ENCODE data around the gene PPP1R3G. TPM values are rescaled to one million over a fixed set of nuclear protein-coding genes. Genes with fewer than 3 reads are reported as not detected.

The PPP1R3G gene
- total RNA-seq, 1 experiment from 2014 or later: 0.44 TPM

DNA sequence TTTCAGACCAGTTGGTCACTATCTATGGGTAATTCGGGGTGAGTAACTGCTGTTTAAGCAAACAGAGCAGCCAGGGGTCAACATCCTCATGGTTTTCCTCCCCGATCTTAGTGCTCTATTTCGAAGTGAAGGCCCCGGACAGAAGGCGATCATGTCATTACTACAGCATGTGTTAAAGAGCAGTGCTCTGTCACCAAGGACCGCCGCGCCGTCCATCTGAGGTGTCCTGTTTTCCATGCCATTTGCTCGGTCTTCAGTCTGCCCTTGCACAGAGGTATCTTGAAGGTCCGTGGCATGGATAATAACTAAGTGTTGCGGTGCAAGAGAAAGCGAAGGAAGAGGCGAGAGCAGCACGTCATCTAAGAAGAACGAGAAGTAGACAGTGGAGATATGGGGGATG, 25.1 kb downstream of the PPP1R3G start:
- ATAC-seq: no peak
- CTCF ChIA-PET: no interaction called here

DNA sequence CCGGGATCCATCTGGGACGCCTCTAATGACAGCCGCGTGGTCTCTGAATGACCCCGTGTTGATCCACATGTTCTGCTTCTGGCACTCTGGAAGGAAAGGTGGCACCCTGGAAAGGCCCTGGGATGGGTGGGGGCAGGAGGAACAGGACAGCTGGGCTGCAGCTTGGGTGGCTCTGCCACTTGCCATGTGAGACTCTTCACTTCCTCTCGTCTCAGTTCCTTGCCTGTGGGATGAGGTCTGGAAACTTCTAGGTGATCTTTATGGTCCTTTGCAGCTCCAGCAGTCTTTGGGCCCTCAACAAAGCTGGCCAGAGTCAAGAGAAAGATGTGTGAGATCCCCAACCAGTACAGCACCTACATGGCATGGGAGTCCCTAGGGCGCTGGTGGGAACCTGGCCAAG, 26.5 kb downstream of the PPP1R3G start:
- H3K27ac ChIP-seq (ENCODE audit: low read length): no peak overlapping the region
- H3K4me3 ChIP-seq (ENCODE audit: low read depth in 2 of 2, low read length in 2 of 2): no peak overlapping the region
- no peaks in the 10 kb centered on the region for H3K4me1 ChIP-seq (ENCODE audit: control insufficient read depth, insufficient read depth, low read length)
- TF ChIP-seq, protein P1, sequence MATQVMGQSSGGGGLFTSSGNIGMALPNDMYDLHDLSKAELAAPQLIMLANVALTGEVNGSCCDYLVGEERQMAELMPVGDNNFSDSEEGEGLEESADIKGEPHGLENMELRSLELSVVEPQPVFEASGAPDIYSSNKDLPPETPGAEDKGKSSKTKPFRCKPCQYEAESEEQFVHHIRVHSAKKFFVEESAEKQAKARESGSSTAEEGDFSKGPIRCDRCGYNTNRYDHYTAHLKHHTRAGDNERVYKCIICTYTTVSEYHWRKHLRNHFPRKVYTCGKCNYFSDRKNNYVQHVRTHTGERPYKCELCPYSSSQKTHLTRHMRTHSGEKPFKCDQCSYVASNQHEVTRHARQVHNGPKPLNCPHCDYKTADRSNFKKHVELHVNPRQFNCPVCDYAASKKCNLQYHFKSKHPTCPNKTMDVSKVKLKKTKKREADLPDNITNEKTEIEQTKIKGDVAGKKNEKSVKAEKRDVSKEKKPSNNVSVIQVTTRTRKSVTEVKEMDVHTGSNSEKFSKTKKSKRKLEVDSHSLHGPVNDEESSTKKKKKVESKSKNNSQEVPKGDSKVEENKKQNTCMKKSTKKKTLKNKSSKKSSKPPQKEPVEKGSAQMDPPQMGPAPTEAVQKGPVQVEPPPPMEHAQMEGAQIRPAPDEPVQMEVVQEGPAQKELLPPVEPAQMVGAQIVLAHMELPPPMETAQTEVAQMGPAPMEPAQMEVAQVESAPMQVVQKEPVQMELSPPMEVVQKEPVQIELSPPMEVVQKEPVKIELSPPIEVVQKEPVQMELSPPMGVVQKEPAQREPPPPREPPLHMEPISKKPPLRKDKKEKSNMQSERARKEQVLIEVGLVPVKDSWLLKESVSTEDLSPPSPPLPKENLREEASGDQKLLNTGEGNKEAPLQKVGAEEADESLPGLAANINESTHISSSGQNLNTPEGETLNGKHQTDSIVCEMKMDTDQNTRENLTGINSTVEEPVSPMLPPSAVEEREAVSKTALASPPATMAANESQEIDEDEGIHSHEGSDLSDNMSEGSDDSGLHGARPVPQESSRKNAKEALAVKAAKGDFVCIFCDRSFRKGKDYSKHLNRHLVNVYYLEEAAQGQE (IDR thresholded peaks at IDR 0.05; ENCODE audit: insufficient read depth in 1 of 2, low read depth in 2 of 2, low read length in 1 of 2): no peak
- no peak for TF ChIP-seq POLR2AphosphoS5 (IDR thresholded peaks at IDR 0.05; ENCODE audit: low read depth, low read length)
- no peak for TF ChIP-seq SIN3A (IDR thresholded peaks at IDR 0.05; ENCODE audit: borderline replicate concordance, insufficient read depth, low read depth, low read length)
- TF ChIP-seq TCF7L2 (IDR thresholded peaks at IDR 0.05; ENCODE audit: low read depth, low read length): no peak
- TF ChIP-seq, protein P2, sequence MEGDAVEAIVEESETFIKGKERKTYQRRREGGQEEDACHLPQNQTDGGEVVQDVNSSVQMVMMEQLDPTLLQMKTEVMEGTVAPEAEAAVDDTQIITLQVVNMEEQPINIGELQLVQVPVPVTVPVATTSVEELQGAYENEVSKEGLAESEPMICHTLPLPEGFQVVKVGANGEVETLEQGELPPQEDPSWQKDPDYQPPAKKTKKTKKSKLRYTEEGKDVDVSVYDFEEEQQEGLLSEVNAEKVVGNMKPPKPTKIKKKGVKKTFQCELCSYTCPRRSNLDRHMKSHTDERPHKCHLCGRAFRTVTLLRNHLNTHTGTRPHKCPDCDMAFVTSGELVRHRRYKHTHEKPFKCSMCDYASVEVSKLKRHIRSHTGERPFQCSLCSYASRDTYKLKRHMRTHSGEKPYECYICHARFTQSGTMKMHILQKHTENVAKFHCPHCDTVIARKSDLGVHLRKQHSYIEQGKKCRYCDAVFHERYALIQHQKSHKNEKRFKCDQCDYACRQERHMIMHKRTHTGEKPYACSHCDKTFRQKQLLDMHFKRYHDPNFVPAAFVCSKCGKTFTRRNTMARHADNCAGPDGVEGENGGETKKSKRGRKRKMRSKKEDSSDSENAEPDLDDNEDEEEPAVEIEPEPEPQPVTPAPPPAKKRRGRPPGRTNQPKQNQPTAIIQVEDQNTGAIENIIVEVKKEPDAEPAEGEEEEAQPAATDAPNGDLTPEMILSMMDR (IDR thresholded peaks at IDR 0.05): no peak
- H3K27me3 ChIP-seq (ENCODE audit: control insufficient read depth, insufficient read depth, low read length): no peaks in the 10 kb centered on the region
- no peak for ATAC-seq
- in situ Hi-C loops (cut with HindIII; ENCODE audit: low pct_unique_long_range_greater_than_20kb, low sequenced_read_pairs): no loop called here
- intact Hi-C loops (cut with micrococcal nuclease; ENCODE audit: unreplicated experiment): no loop called here
- CTCF ChIA-PET: no interaction called here
- no TSS peak for BruUV-seq (replicated peaks)
- H3K9me3 ChIP-seq (ENCODE audit: control insufficient read depth, insufficient read depth, low read depth, low read length): no peaks in the 10 kb centered on the region
- no peak for DNase-seq (ENCODE audit: low read depth, low spot score)
- H3K36me3 ChIP-seq (ENCODE audit: control insufficient read depth, insufficient read depth, low read length): no peaks in the 10 kb centered on the region
- POLR2A ChIA-PET: no interaction called here

More for the DNA sequence above, 25.1 kb downstream of the PPP1R3G start:
- POLR2A ChIA-PET: no interaction called here
- no peak for DNase-seq (ENCODE audit: low read depth, low spot score)
- Histone ChIP-seq H3K27ac (ENCODE audit: low read length) (no peak overlapping the region), H3K9me3 (ENCODE audit: control insufficient read depth, insufficient read depth, low read depth, low read length) (no peaks in the 10 kb centered on the region), H3K4me3 (ENCODE audit: low read depth in 2 of 2, low read length in 2 of 2) (no peak overlapping the region), H3K27me3 (ENCODE audit: control insufficient read depth, insufficient read depth, low read length) (no peaks in the 10 kb centered on the region), H3K4me1 (ENCODE audit: control insufficient read depth, insufficient read depth, low read length) (no peaks in the 10 kb centered on the region), H3K36me3 (ENCODE audit: control insufficient read depth, insufficient read depth, low read length) (no peaks in the 10 kb centered on the region)
- no TSS peak for BruUV-seq (replicated peaks)
- in situ Hi-C loops (cut with HindIII; ENCODE audit: low pct_unique_long_range_greater_than_20kb, low sequenced_read_pairs) (no loop called here), intact Hi-C loops (cut with micrococcal nuclease; ENCODE audit: unreplicated experiment) (no loop called here)
- TF ChIP-seq TCF7L2 (IDR thresholded peaks at IDR 0.05; ENCODE audit: low read depth, low read length) (no peak), POLR2AphosphoS5 (IDR thresholded peaks at IDR 0.05; ENCODE audit: low read depth, low read length) (no peak), SIN3A (IDR thresholded peaks at IDR 0.05; ENCODE audit: borderline replicate concordance, insufficient read depth, low read depth, low read length) (no peak)
- TF ChIP-seq, protein P1 (IDR thresholded peaks at IDR 0.05; ENCODE audit: insufficient read depth in 1 of 2, low read depth in 2 of 2, low read length in 1 of 2): no peak
- TF ChIP-seq, protein P2 (IDR thresholded peaks at IDR 0.05): no peak
